Peyer's patch (tissue), 4 donors: Measurements from ENCODE around the gene NCKAP5.

Experiments used
- CTCF ChIP-seq, 6 experiments: fragments of 450-650 bp in 4 of 6; fragments of 200-600 bp in 2 of 6; sonication (generic) in 1 of 6; IDR thresholded peaks; one replicate each; pipeline ENCODE4 v1.5.1; 2017 to 2019; ENCODE audit warnings: antibody characterized with exemption in 6 of 6, mild to moderate bottlenecking in 3 of 6, moderate library complexity in 1 of 6
- POLR2A ChIP-seq, 2 donors: fragments of 450-650 bp; IDR thresholded peaks; one replicate each; pipeline ENCODE4 v1.5.1; 2017; ENCODE audit warnings: antibody characterized with exemption in 2 of 2, mild to moderate bottlenecking in 2 of 2, moderate library complexity in 2 of 2

DNA sequence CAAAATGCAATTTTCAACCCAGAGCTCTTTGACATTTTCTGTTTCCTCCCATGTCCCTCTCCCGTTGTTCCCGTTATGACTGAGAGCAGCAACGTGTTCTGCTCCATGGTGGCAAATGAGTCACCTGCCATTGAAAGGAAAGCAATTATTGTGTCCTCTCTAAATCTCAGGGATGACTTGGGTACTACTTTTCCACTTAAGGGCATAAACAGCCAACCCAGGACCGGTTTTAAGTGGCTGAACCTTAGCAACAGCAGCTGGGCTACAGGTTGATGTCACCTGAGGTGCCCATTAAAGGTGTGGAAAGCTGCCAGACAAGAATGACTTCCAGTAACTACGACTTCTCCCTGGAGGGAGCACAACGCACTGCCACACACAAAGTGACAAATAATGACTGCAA, 236.8 kb downstream of the NCKAP5 start:
- TF ChIP-seq POLR2A (IDR thresholded peaks at IDR 0.05) = no peak
- no peak for TF ChIP-seq CTCF (IDR thresholded peaks at IDR 0.05)
